Gastrocnemius medialis (tissue), 4 donors: Measurements from ENCODE around the gene STXBP4. TPM values are rescaled to one million over a fixed set of nuclear protein-coding genes. Genes with fewer than 3 reads are reported as not detected.

ENCODE experiments used
- ATAC-seq, 2 donors: fragments of 150-250 bp; one replicate each; pipeline ENCODE4 v1.9.1; 2016
- DNase-seq, 2 donors: peaks; one replicate each; pipeline ENCODE4 v3.0.0-alpha.2; 2019
- H3K27ac ChIP-seq, 4 donors: fragments of 200-600 bp; sonication (generic); 1 replicate in 1 of 4; 2 replicates in 3 of 4; pipeline ENCODE4 v1.5.1; 2016 to 2018; ENCODE audit warnings: mild to moderate bottlenecking in 2 of 4, moderate library complexity in 1 of 4
- H3K27me3 ChIP-seq, 3 donors: fragments of 200-600 bp; sonication (generic) in 2 of 3; 1 replicate in 1 of 3; 2 replicates in 2 of 3; pipeline versions ENCODE4 v1.5.1 to v1.6.0; 2016 to 2019; ENCODE audit warnings: mild to moderate bottlenecking in 1 of 3, moderate library complexity in 1 of 3
- H3K36me3 ChIP-seq, 2 donors: fragments of 200-600 bp; sonication (generic) in 1 of 2; one replicate each; pipeline ENCODE4 v1.5.1; 2017 to 2018
- H3K4me1 ChIP-seq, 2 donors: fragments of 200-600 bp; sonication (generic) in 1 of 2; one replicate each; pipeline ENCODE4 v1.5.1; 2016 to 2017; ENCODE audit warnings: mild to moderate bottlenecking in 2 of 2
- H3K4me3 ChIP-seq, 4 donors: fragments of 200-600 bp; sonication (generic) in 3 of 4; 1 replicate in 1 of 4; 2 replicates in 3 of 4; pipeline ENCODE4 v1.5.1; 2016 to 2019; ENCODE audit warnings: mild to moderate bottlenecking in 2 of 4
- H3K9me3 ChIP-seq, 3 donors: fragments of 200-600 bp; sonication (generic) in 2 of 3; 1 replicate in 1 of 3; 2 replicates in 2 of 3; pipeline ENCODE4 v1.5.1; 2016 to 2019
- CTCF ChIP-seq, 5 experiments: fragments of 450-650 bp in 3 of 5; fragments of 200-600 bp in 2 of 5; sonication (generic) in 2 of 5; IDR thresholded peaks in 4 of 5; conservative IDR thresholded peaks in 1 of 5; 1 replicate in 4 of 5; 2 replicates in 1 of 5; pipeline ENCODE4 v1.5.1; 2016 to 2019; ENCODE audit warnings: antibody characterized with exemption in 5 of 5, mild to moderate bottlenecking in 3 of 5, moderate library complexity in 3 of 5
- POLR2A ChIP-seq, 2 donors: fragments of 450-650 bp; IDR thresholded peaks; one replicate each; pipeline ENCODE4 v1.6.1; 2017; ENCODE audit warnings: antibody characterized with exemption in 2 of 2, mild to moderate bottlenecking in 2 of 2, moderate library complexity in 2 of 2
- in situ Hi-C, 4 donors: fragments of 200-750 bp; cut with MboI; loops; one replicate each; pipeline versions ENCODE4 v1.15.0 to v1.8.0; 2017; ENCODE audit warnings: low sequenced_read_pairs in 4 of 4
- intact Hi-C: fragments of 100-400 bp; cut with DNase I; formaldehyde crosslinking; loops from one replicate; pipeline ENCODE4 v1.15.1; 2023; ENCODE audit warnings: low total_unique reads
- total RNA-seq, 4 donors: library from RNA; depleted of rRNA; stranded (reverse); fragments of >200 nt; gene quantifications; one replicate each; pipeline versions ENCODE4 v1.1.0 to v1.2.3, GENCODE V29; 2016

The STXBP4 gene
- total RNA-seq, 4 donors from 2014 or later = 1.4 to 20.7 (median 9.6) TPM

DNA sequence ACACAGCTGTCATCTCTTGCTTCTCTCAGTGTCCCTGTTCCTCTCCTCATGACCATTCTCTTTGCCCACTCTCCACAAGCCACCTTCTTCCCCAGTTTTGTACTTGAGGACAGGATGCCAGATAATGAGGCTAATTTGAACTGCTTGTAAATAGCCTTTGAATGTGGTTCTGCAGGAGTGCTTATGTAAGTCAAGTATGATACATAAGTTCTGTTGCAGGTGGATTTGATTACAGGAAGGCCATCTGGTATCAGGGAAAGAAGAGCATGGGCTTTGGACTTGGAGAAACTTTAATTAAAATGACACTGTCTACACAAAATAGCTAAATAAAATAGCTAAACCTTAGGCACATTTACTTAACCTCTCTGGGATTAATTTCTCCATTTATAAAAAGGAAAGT lies 176.0 kb downstream of the STXBP4 start:
- no peak overlapping the region for H3K4me3 ChIP-seq
- no peaks in the 10 kb centered on the region for H3K36me3 ChIP-seq
- TF ChIP-seq CTCF (IDR thresholded peaks at IDR 0.05 in 4 of 5, conservative IDR thresholded peaks at IDR 0.05 in 1 of 5) (no peak), POLR2A (IDR thresholded peaks at IDR 0.05) (no peak)
- ATAC-seq (no peak), DNase-seq (no peak)
- in situ Hi-C loops (no loop called here), intact Hi-C loops (no loop called here)
- H3K4me1 ChIP-seq = no peaks in the 10 kb centered on the region
- H3K27ac ChIP-seq = no peak overlapping the region
- H3K9me3 ChIP-seq = no peaks in the 10 kb centered on the region
- H3K27me3 ChIP-seq = no peaks in the 10 kb centered on the region

GRCh38 chr17:55149485-55149884 lies 180.9 kb downstream of the STXBP4 start:
- Histone ChIP-seq H3K9me3 (no peaks in the 10 kb centered on the region), H3K27me3 (no peaks in the 10 kb centered on the region), H3K36me3 (no peaks in the 10 kb centered on the region), H3K4me3 (no peak overlapping the region), H3K4me1 (no peaks in the 10 kb centered on the region), H3K27ac (no peak overlapping the region)
- in situ Hi-C loops (no loop called here), intact Hi-C loops (no loop called here)
- TF ChIP-seq CTCF (IDR thresholded peaks at IDR 0.05 in 4 of 5, conservative IDR thresholded peaks at IDR 0.05 in 1 of 5) = no peak
- TF ChIP-seq POLR2A (IDR thresholded peaks at IDR 0.05) = no peak
- ATAC-seq (no peak), DNase-seq (no peak)

DNA sequence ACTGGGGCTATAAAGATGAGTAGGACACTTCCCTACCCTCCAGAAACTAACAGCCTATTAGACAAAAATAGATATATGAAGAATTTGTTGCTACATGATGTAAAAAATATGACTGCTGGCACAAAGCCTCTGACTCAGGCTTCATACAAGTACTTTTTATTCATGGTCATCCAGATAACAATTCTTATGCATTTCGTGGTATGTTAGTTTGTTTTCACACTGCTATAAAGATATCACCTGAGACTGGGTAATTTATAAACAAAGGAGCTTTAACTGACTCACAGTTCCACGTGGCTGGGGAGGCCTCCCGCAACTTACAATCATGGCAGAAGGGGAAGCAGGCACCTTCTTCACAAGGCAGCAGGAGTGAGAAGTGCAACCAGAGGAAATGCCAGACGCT lies 183.7 kb downstream of the STXBP4 start:
- TF ChIP-seq POLR2A (IDR thresholded peaks at IDR 0.05) = no peak
- TF ChIP-seq CTCF (IDR thresholded peaks at IDR 0.05 in 4 of 5, conservative IDR thresholded peaks at IDR 0.05 in 1 of 5) = no peak
- Histone ChIP-seq H3K27me3 (no peaks in the 10 kb centered on the region), H3K27ac (no peak overlapping the region), H3K4me1 (peaks cover 0 to 16% of the 10 kb centered on the region in 2 donors), H3K9me3 (no peaks in the 10 kb centered on the region), H3K36me3 (no peaks in the 10 kb centered on the region), H3K4me3 (no peak overlapping the region)
- ATAC-seq (no peak), DNase-seq (no peak)
- in situ Hi-C loops = no loop called here
- intact Hi-C loops = no loop called here

DNA sequence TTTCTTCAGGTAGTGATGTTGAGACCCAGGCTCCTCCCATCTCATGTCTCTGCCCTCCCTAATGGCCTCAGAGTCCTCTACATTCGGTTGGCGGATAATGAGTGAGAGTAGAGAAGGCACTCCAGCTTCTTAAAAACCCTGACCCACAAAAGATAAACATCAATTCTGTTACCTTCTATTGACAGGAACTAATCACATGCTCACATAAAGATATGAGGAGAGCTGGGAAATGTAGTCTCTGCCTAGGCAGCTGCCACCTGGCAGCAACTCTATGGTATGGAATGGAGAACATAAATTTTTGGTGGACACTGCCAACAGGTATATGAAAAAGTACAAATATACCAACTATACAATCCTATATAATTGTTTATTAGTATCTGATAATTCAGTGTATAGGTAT lies 185.5 kb downstream of the STXBP4 start:
- no peak for DNase-seq
- no peak for ATAC-seq
- intact Hi-C loops (no loop called here), in situ Hi-C loops (no loop called here)
- H3K27ac ChIP-seq = no peak overlapping the region
- no peak for TF ChIP-seq CTCF (IDR thresholded peaks at IDR 0.05 in 4 of 5, conservative IDR thresholded peaks at IDR 0.05 in 1 of 5)
- H3K9me3 ChIP-seq = no peaks in the 10 kb centered on the region
- H3K36me3 ChIP-seq = no peaks in the 10 kb centered on the region
- H3K4me1 ChIP-seq = peaks cover 0 to 17% of the 10 kb centered on the region in 2 donors
- no peak overlapping the region for H3K4me3 ChIP-seq
- no peaks in the 10 kb centered on the region for H3K27me3 ChIP-seq

DNA sequence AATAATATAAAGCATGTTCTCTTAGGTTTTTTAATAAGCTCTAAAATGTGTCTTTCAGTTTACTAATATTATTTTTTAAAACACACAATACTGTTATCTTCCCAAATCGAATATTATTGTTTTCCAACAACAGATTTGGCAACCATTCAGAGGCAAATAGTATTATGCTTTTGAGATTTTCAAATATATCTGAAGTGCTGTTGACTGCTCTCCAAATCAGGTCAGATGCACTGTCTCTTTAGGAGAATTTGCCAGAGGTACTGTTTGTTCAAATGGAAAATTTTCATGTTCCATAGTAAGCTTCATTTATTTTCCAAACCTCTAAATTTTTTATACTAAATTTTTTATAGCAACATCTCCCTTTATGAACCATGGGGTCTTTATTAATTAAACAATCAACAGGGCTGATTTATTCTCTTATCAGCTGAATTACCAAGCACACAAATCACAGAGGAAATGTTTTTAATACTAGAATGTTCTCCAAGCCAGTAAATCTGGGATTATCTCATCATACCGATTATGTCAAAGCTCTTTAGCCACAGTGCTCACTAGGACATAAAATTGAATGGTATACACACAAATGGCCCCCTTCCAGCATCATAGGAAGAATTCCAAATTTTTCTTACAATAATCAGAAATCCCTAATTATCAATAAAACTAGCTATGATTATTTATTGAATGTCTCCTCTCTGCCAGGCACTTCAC lies 187.4 kb downstream of the STXBP4 start:
- H3K4me3 ChIP-seq = no peak overlapping the region
- intact Hi-C loops (no loop called here), in situ Hi-C loops (no loop called here)
- no peak overlapping the region for H3K27ac ChIP-seq
- peaks cover 0 to 17% of the 10 kb centered on the region in 2 donors for H3K4me1 ChIP-seq
- no peak for ATAC-seq
- H3K36me3 ChIP-seq = no peaks in the 10 kb centered on the region
- TF ChIP-seq CTCF (IDR thresholded peaks at IDR 0.05 in 4 of 5, conservative IDR thresholded peaks at IDR 0.05 in 1 of 5) (no peak), POLR2A (IDR thresholded peaks at IDR 0.05) (no peak)
- no peak for DNase-seq
- H3K27me3 ChIP-seq = no peaks in the 10 kb centered on the region
- no peaks in the 10 kb centered on the region for H3K9me3 ChIP-seq
